Heart right ventricle (tissue), 16 donors: ENCODE measurements around the gene TEN1. TPM values are rescaled to one million over a fixed set of nuclear protein-coding genes. Genes with fewer than 3 reads are reported as not detected.

Source experiments
- ATAC-seq, 8 donors: fragments of 200-7000 bp; cut with Tn5 transposase; one replicate each; pipeline ENCODE4 v1.9.1; 2020; ENCODE audit warnings: mild to moderate bottlenecking in 8 of 8, moderate library complexity in 8 of 8, moderate number of reproducible peaks in 1 of 8
- DNase-seq, 2 donors: peaks; one replicate each; pipeline ENCODE4 v3.0.0-alpha.2; 2020
- H3K27ac ChIP-seq, 10 donors: fragments of 200-600 bp; sonication (generic) in 2 of 10; one replicate each; pipeline versions ENCODE4 v1.5.0 to v1.8.0; 2020 to 2022; ENCODE audit warnings: mild to moderate bottlenecking in 3 of 10
- H3K27me3 ChIP-seq, 7 donors: fragments of 200-600 bp; one replicate each; pipeline ENCODE4 v1.8.0; 2021 to 2022; ENCODE audit warnings: mild to moderate bottlenecking in 2 of 7
- H3K36me3 ChIP-seq, 9 donors: fragments of 200-600 bp; sonication (generic) in 1 of 9; one replicate each; pipeline versions ENCODE4 v1.5.0 to v1.8.0; 2020 to 2022; ENCODE audit warnings: mild to moderate bottlenecking in 2 of 9
- H3K4me1 ChIP-seq, 9 donors: fragments of 200-600 bp; sonication (generic) in 1 of 9; one replicate each; pipeline versions ENCODE4 v1.5.0 to v1.8.0; 2020 to 2022; ENCODE audit warnings: mild to moderate bottlenecking in 4 of 9
- H3K4me3 ChIP-seq, 10 donors: fragments of 200-600 bp; sonication (generic) in 2 of 10; one replicate each; pipeline versions ENCODE4 v1.5.0 to v1.8.0; 2020 to 2022; ENCODE audit warnings: mild to moderate bottlenecking in 7 of 10, moderate library complexity in 2 of 10
- H3K9me3 ChIP-seq, 11 donors: fragments of 200-600 bp in 10 of 11; sonication (generic) in 2 of 11; one replicate each; pipeline versions ENCODE4 v1.5.0 to v1.8.0; 2013 to 2022; ENCODE audit warnings: mild to moderate bottlenecking in 2 of 11, control low read depth in 1 of 11, moderate library complexity in 1 of 11
- CTCF ChIP-seq, 9 donors: fragments of 200-600 bp; sonication (generic) in 2 of 9; IDR thresholded peaks; one replicate each; pipeline versions ENCODE4 v1.5.0 to v1.8.0; 2021 to 2022; ENCODE audit warnings: antibody characterized with exemption in 9 of 9, mild to moderate bottlenecking in 5 of 9, moderate library complexity in 1 of 9
- WGBS, 2 donors: extraction: QIAGEN DNeasy Blood & Tissue Kit; methylation state at CpG; one replicate each; pipeline ENCODE4 v1.1.7; 2013; ENCODE audit warnings: inconsistent platforms in 1 of 2; 5-methylcytosine and 5-hydroxymethylcytosine counted together
- intact Hi-C, 10 donors: fragments of 100-400 bp; cut with DNase I; formaldehyde crosslinking; loops; one replicate each; pipeline versions ENCODE4 v1.11.1 to v1.14.2; 2022
- polyA plus RNA-seq, 2 donors: library from polyadenylated mRNA; stranded (reverse); fragments of 200-250 nt; gene quantifications; one replicate each; pipeline ENCODE4 v1.2.3, GENCODE V29; 2013
- total RNA-seq, 10 donors: library from RNA; stranded (reverse); fragmentation: NEBNext Ultra II Directional in 3 of 10; extraction: Animal tissue kit (Norgen Biotek cat#: 25700) in 3 of 10; gene quantifications; one replicate each; pipeline versions ENCODE4 v1.2.1 to v1.2.4, GENCODE V29; 2021 to 2023
- donor health status: Arrhythmogenic right ventricular cardiomyopathy.
- donor health status: ischemic (EF 13 %, LVEDD 7.1; RV severe dilation, severe dysfunction).
- donor health status: healthy with polysubstance abuse.
- donor health status: DM: no; HTN: yes; CAD: no.
- donor health status: DM: no; HTN: no; CAD: no.
- donor health status: ischemic (EF 25% LVEDD 6.9; RV normal size, moderate dysfunction).
- donor health status: ischemic (EF 25% LVEDD 5.7; RV mildly dilated, moderate dysfunction).
- donor health status: healthy.
- donor health status: DM: yes; HTN: yes; CAD: no.
- donor health status: Ischemic cardiomyopathy.
- donor health status: ischemic (EF 35%, LVEDD 5.7; RV mildly dilated, moderate dysfunction).
- donor health status: nonischemic (EF 11% LVEDD 7.7; RV severe dilation, severe dysfunction).
- donor health status: DM: yes; HTN: yes; CAD: no.
- donor health status: PGD.
- donor health status: ischemic (EF 29% LVEDD 5.4; RV normal size, mild dysfunction).
- donor health status: nonischemic (EF 23%, LVEDD 6.1; RV moderate dilation, normal function).

TEN1 gene
- total and polyA plus RNA-seq, 12 donors: 4.4 to 20.1 (median 9.7) TPM

GRCh38 chr17:76014100-76014924, 35.3 kb downstream of the TEN1 start:
- no peak overlapping the region for H3K27ac ChIP-seq
- H3K4me3 ChIP-seq: no peak overlapping the region
- H3K36me3 ChIP-seq: no peaks in the 10 kb centered on the region
- peaks cover 0 to 11% (median 0%) of the 10 kb centered on the region in 7 donors for H3K27me3 ChIP-seq
- intact Hi-C loops: loop anchor here in 8 of 10 donors (5.0 to 10.0 kb wide), 4 partner anchors 170 to 283 kb away; no protein-coding TSS in a partner anchor
- peak; percentile 65 to 88 (median 82) for ATAC-seq
- peaks cover 0 to 6% (median 4%) of the 10 kb centered on the region in 9 donors for H3K4me1 ChIP-seq
- peak; percentile 54 to 68 for DNase-seq
- no peaks in the 10 kb centered on the region for H3K9me3 ChIP-seq
- WGBS, 2 donors: 25 to 26% methylated on average over 19 of the region's 19 CpGs
- TF ChIP-seq CTCF (IDR thresholded peaks at IDR 0.05): peak; percentile 89 to 98 (median 95)

- intact Hi-C loops: loop anchor here in 8 of 10 donors (5.0 to 10.0 kb wide), 4 partner anchors 170 to 282 kb away; no protein-coding TSS in a partner anchor
- Histone ChIP-seq H3K4me3 (no peak overlapping the region), H3K4me1 (peaks cover 0 to 6% (median 4%) of the 10 kb centered on the region in 9 donors), H3K27me3 (peaks cover 0 to 14% (median 0%) of the 10 kb centered on the region in 7 donors), H3K9me3 (no peaks in the 10 kb centered on the region), H3K27ac (no peak overlapping the region), H3K36me3 (no peaks in the 10 kb centered on the region)
- WGBS, 2 donors: 80 to 82% methylated on average over 26 of the region's 26 CpGs
- peak in 1 of 8 donors; percentile 11 for ATAC-seq
- no peak for DNase-seq
- no peak for TF ChIP-seq CTCF (IDR thresholded peaks at IDR 0.05)
These were observed 35.9 kb downstream of the TEN1 start for GRCh38 chr17:76014925-76015261.

GRCh38 chr17:76017481-76018339, 38.7 kb downstream of the TEN1 start:
- Histone ChIP-seq H3K36me3 (no peaks in the 10 kb centered on the region), H3K4me1 (peaks cover 0 to 6% (median 4%) of the 10 kb centered on the region in 9 donors), H3K27me3 (peaks cover 0 to 20% (median 0%) of the 10 kb centered on the region in 7 donors), H3K9me3 (no peaks in the 10 kb centered on the region), H3K4me3 (no peak overlapping the region), H3K27ac (no peak overlapping the region)
- TF ChIP-seq CTCF (IDR thresholded peaks at IDR 0.05): no peak
- no peak for DNase-seq
- ATAC-seq: no peak
- 91 to 92% methylated on average over 21 of the region's 21 CpGs for WGBS, 2 donors
- intact Hi-C loops: loop anchor here in 8 of 10 donors (10.0 kb wide), 3 partner anchors 167 to 277 kb away; no protein-coding TSS in a partner anchor

DNA sequence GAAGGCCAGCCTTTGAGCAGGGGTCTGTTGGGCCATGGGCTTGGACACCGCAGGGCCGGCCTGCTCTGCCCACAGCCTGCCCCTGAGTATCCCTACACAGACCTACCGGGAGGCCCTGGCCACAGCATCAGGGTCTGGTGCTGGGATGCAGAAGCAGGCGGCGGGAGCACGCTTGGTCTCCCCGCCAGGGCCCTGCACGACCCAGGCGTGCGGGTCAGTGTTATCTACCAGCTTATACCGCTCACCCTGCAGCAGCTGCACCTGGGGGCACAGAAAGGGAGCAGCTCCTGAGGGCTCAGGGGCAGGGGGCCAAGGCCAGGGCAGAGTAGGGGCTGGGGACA, 39.3 kb downstream of the TEN1 start:
- intact Hi-C loops: loop anchor here in 8 of 10 donors (10.0 kb wide), 3 partner anchors 166 to 276 kb away; no protein-coding TSS in a partner anchor
- WGBS, 2 donors: 80 to 94% methylated on average over 11 of the region's 11 CpGs
- Histone ChIP-seq H3K9me3 (no peaks in the 10 kb centered on the region), H3K4me3 (no peak overlapping the region), H3K27ac (no peak overlapping the region), H3K4me1 (peaks cover 0 to 6% (median 4%) of the 10 kb centered on the region in 9 donors), H3K36me3 (no peaks in the 10 kb centered on the region), H3K27me3 (peaks cover 0 to 20% (median 0%) of the 10 kb centered on the region in 7 donors)
- TF ChIP-seq CTCF (IDR thresholded peaks at IDR 0.05): no peak
- ATAC-seq (no peak), DNase-seq (no peak)
